ENCODE results near the gene DIP2C. TPM values are rescaled to one million over a fixed set of nuclear protein-coding genes. Genes with fewer than 3 reads are reported as not detected.

DIP2C gene
- total RNA-seq, 1 donor from 2014 or later: 52.6 TPM

- peaks cover 12% of the 10 kb centered on the region for H3K9me3 Mint-ChIP-seq (ENCODE audit: unreplicated experiment)
- H3K27me3 Mint-ChIP-seq (ENCODE audit: unreplicated experiment): peaks cover 13% of the 10 kb centered on the region
- peaks cover 6% of the 10 kb centered on the region for H3K36me3 Mint-ChIP-seq (ENCODE audit: unreplicated experiment)
- H3K4me3 Mint-ChIP-seq (ENCODE audit: unreplicated experiment): no peak overlapping the region
- H3K4me1 Mint-ChIP-seq (ENCODE audit: low read depth, unreplicated experiment): peaks cover 16% of the 10 kb centered on the region
- no peak overlapping the region for H3K27ac Mint-ChIP-seq (ENCODE audit: unreplicated experiment)
- TF ChIP-seq, protein P1, sequence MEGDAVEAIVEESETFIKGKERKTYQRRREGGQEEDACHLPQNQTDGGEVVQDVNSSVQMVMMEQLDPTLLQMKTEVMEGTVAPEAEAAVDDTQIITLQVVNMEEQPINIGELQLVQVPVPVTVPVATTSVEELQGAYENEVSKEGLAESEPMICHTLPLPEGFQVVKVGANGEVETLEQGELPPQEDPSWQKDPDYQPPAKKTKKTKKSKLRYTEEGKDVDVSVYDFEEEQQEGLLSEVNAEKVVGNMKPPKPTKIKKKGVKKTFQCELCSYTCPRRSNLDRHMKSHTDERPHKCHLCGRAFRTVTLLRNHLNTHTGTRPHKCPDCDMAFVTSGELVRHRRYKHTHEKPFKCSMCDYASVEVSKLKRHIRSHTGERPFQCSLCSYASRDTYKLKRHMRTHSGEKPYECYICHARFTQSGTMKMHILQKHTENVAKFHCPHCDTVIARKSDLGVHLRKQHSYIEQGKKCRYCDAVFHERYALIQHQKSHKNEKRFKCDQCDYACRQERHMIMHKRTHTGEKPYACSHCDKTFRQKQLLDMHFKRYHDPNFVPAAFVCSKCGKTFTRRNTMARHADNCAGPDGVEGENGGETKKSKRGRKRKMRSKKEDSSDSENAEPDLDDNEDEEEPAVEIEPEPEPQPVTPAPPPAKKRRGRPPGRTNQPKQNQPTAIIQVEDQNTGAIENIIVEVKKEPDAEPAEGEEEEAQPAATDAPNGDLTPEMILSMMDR (IDR thresholded peaks at IDR 0.05; ENCODE audit: partially characterized antibody, unreplicated experiment): no peak
- no peak for DNase-seq
Measured at GRCh38 chr10:642186-642890, 47.1 kb downstream of the DIP2C start.

GRCh38 chr10:641149-642010 is 48.1 kb downstream of the DIP2C start:
- no peak for DNase-seq
- Mint-ChIP-seq H3K4me1 (ENCODE audit: low read depth, unreplicated experiment) (peaks cover 21% of the 10 kb centered on the region), H3K27ac (ENCODE audit: unreplicated experiment) (no peak overlapping the region), H3K4me3 (ENCODE audit: unreplicated experiment) (no peak overlapping the region), H3K27me3 (ENCODE audit: unreplicated experiment) (peaks cover 13% of the 10 kb centered on the region), H3K36me3 (ENCODE audit: unreplicated experiment) (peaks cover 6% of the 10 kb centered on the region), H3K9me3 (ENCODE audit: unreplicated experiment) (peaks cover 12% of the 10 kb centered on the region)
- TF ChIP-seq, protein P1 (IDR thresholded peaks at IDR 0.05; ENCODE audit: partially characterized antibody, unreplicated experiment): no peak

DNA sequence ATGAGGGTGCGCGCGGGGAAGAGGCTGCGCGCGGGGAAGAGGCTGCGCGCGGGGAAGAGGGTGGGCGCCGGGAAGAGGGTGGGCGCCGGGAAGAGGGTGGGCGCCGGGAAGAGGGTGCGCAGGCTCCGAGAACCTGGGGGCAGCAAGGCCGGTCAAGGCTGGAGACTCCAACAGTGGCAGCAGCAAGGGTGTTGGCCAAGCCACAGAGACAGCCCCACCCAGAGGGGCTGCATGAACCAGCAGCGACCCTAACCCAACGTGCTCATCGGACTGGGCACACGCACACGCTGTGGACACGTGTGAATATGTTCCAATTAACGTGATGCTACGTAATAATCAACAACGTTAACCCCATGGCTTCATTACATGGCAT is 48.8 kb downstream of the DIP2C start:
- peaks cover 26% of the 10 kb centered on the region for H3K4me1 Mint-ChIP-seq (ENCODE audit: low read depth, unreplicated experiment)
- peaks cover 6% of the 10 kb centered on the region for H3K36me3 Mint-ChIP-seq (ENCODE audit: unreplicated experiment)
- H3K27me3 Mint-ChIP-seq (ENCODE audit: unreplicated experiment): peaks cover 10% of the 10 kb centered on the region
- DNase-seq: no peak
- no peak overlapping the region for H3K27ac Mint-ChIP-seq (ENCODE audit: unreplicated experiment)
- H3K9me3 Mint-ChIP-seq (ENCODE audit: unreplicated experiment): peaks cover 15% of the 10 kb centered on the region
- no peak overlapping the region for H3K4me3 Mint-ChIP-seq (ENCODE audit: unreplicated experiment)
- TF ChIP-seq, protein P1 (IDR thresholded peaks at IDR 0.05; ENCODE audit: partially characterized antibody, unreplicated experiment): no peak

GRCh38 chr10:639751-640672 is 49.5 kb downstream of the DIP2C start:
- H3K27me3 Mint-ChIP-seq (ENCODE audit: unreplicated experiment): peaks cover 10% of the 10 kb centered on the region
- DNase-seq: no peak
- H3K27ac Mint-ChIP-seq (ENCODE audit: unreplicated experiment): no peak overlapping the region
- H3K36me3 Mint-ChIP-seq (ENCODE audit: unreplicated experiment): peaks cover 6% of the 10 kb centered on the region
- TF ChIP-seq, protein P1 (IDR thresholded peaks at IDR 0.05; ENCODE audit: partially characterized antibody, unreplicated experiment): no peak
- peaks cover 26% of the 10 kb centered on the region for H3K4me1 Mint-ChIP-seq (ENCODE audit: low read depth, unreplicated experiment)
- peaks cover 14% of the 10 kb centered on the region for H3K9me3 Mint-ChIP-seq (ENCODE audit: unreplicated experiment)
- H3K4me3 Mint-ChIP-seq (ENCODE audit: unreplicated experiment): no peak overlapping the region

All from glutamatergic neuron (in vitro differentiated cells).